HL-60 (cell line): ENCODE measurements around the gene SUV39H1.

Source experiments
- DNase-seq, 2 experiments: peaks; one replicate each; pipeline ENCODE4 v3.0.0-alpha.2; 2010 to 2020; ENCODE audit warnings: low read depth in 1 of 2, low spot score in 1 of 2
- H3K27ac ChIP-seq: fragments of 250-450 bp; sonication (Bioruptor Pico); replicated peaks from 2 replicates; pipeline ENCODE4 v1.5.1; 2020; ENCODE audit warnings: mild to moderate bottlenecking, moderate library complexity
- H3K27me3 ChIP-seq: fragments of 250-450 bp; sonication (Bioruptor Pico); 2 replicates; pipeline ENCODE4 v1.5.1; 2021; ENCODE audit warnings: mild to moderate bottlenecking, moderate library complexity; ENCODE audit not compliant: insufficient read depth, poor library complexity, severe bottlenecking
- H3K4me3 ChIP-seq: replicated peaks from 2 replicates; pipeline ENCODE4 v1.5.1; 2011; ENCODE audit warnings: mild to moderate bottlenecking, control low read depth, low read length; ENCODE audit not compliant: insufficient read depth
- GABPA ChIP-seq: IDR thresholded peaks from 2 replicates; pipeline ENCODE4 v1.6.1; 2012; ENCODE audit warnings: low read depth
- POLR2AphosphoS5 ChIP-seq: IDR thresholded peaks from 2 replicates; pipeline ENCODE4 v1.6.1; 2012; ENCODE audit warnings: low read depth
- SPI1 ChIP-seq: IDR thresholded peaks from 2 replicates; pipeline ENCODE4 v1.6.1; 2012; ENCODE audit warnings: low read depth, mild to moderate bottlenecking, borderline replicate concordance
- TF ChIP-seq, protein P1 (sequence below): IDR thresholded peaks from one replicate; pipeline ENCODE4 v1.5.1; 2011; ENCODE audit warnings: low read length, control low read depth, inconsistent platforms; ENCODE audit not compliant: insufficient read depth
- TF ChIP-seq, protein P2 (sequence below): IDR thresholded peaks from 2 replicates; pipeline ENCODE4 v1.6.1; 2012; ENCODE audit warnings: low read depth; ENCODE audit not compliant: insufficient replicate concordance

The SUV39H1 gene

DNA sequence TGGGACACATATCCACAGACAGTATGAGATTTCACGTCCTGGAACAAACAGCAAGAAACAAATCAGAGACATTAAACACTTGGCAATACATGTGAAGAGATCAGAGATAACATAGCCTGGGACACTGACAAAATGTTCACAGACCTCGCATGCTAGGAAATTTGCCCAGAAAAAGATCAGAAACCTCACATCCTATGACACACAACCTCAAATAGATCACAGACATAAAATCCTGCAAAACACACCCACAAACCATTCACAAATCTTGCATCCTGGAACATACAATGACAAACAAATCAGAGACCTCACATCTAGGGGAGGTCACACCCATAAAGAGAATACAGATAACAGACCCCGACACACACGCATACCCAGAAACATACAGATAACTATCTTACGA lies 18.0 kb downstream of the SUV39H1 start:
- TF ChIP-seq GABPA, result no peak
- TF ChIP-seq, protein P1, sequence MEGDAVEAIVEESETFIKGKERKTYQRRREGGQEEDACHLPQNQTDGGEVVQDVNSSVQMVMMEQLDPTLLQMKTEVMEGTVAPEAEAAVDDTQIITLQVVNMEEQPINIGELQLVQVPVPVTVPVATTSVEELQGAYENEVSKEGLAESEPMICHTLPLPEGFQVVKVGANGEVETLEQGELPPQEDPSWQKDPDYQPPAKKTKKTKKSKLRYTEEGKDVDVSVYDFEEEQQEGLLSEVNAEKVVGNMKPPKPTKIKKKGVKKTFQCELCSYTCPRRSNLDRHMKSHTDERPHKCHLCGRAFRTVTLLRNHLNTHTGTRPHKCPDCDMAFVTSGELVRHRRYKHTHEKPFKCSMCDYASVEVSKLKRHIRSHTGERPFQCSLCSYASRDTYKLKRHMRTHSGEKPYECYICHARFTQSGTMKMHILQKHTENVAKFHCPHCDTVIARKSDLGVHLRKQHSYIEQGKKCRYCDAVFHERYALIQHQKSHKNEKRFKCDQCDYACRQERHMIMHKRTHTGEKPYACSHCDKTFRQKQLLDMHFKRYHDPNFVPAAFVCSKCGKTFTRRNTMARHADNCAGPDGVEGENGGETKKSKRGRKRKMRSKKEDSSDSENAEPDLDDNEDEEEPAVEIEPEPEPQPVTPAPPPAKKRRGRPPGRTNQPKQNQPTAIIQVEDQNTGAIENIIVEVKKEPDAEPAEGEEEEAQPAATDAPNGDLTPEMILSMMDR, result no peak
- TF ChIP-seq, protein P2, sequence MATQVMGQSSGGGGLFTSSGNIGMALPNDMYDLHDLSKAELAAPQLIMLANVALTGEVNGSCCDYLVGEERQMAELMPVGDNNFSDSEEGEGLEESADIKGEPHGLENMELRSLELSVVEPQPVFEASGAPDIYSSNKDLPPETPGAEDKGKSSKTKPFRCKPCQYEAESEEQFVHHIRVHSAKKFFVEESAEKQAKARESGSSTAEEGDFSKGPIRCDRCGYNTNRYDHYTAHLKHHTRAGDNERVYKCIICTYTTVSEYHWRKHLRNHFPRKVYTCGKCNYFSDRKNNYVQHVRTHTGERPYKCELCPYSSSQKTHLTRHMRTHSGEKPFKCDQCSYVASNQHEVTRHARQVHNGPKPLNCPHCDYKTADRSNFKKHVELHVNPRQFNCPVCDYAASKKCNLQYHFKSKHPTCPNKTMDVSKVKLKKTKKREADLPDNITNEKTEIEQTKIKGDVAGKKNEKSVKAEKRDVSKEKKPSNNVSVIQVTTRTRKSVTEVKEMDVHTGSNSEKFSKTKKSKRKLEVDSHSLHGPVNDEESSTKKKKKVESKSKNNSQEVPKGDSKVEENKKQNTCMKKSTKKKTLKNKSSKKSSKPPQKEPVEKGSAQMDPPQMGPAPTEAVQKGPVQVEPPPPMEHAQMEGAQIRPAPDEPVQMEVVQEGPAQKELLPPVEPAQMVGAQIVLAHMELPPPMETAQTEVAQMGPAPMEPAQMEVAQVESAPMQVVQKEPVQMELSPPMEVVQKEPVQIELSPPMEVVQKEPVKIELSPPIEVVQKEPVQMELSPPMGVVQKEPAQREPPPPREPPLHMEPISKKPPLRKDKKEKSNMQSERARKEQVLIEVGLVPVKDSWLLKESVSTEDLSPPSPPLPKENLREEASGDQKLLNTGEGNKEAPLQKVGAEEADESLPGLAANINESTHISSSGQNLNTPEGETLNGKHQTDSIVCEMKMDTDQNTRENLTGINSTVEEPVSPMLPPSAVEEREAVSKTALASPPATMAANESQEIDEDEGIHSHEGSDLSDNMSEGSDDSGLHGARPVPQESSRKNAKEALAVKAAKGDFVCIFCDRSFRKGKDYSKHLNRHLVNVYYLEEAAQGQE, result no peak
- TF ChIP-seq SPI1, result no peak
- Histone ChIP-seq H3K27ac (no peak overlapping the region), H3K27me3 (no peaks in the 10 kb centered on the region), H3K4me3 (no peak overlapping the region)
- no peak for DNase-seq

DNA sequence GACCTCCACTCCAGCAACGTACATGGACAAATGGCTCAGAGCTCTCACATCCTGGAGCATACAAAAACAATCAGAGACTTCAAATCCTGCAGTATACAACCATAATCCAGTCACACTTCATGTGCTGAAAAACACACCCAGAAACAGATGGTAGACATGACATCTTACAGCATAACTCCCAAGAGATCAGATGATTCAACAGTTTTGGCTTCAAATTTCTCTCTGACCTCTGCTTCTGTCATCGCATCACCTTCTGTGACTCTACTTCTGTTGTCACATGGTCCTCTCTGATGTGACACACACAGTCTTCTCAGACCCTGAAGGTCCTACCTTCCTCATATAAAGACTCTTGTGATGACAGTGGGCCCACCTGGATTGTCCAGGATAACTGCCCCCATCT lies 18.5 kb downstream of the SUV39H1 start:
- DNase-seq, result no peak
- Histone ChIP-seq H3K27ac (no peak overlapping the region), H3K27me3 (no peaks in the 10 kb centered on the region), H3K4me3 (no peak overlapping the region)
- no peak for TF ChIP-seq POLR2AphosphoS5
- TF ChIP-seq, protein P2, result no peak
- TF ChIP-seq SPI1, result no peak
- TF ChIP-seq, protein P1, result no peak
- TF ChIP-seq GABPA, result no peak

DNA sequence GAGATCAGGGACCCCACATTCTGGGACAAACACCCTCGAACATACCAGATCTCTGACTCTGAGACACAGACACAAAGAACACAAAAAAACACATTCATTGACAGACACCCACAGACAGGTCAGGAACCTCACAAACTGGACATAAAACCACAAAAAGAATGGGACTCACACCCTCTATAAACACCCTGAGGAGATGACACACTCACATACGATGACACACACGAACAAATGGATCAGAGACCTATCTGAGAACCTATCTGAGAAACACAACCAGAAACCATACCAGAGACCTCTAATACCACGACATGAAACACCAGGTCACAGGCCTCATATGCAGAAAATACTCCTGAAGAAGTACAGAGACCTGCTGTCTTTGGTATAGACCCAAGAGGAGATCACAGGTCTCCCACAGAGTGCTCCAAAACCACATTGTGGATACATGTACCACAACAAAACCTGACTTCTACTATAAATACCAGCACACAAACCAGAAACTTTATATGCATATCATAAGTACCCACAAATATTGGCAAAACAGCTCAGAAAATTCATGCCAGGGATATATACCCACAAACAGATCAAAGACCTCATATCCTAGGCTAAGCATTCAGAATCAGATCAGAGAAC lies 19.5 kb downstream of the SUV39H1 start:
- DNase-seq, result no peak
- no peak overlapping the region for H3K27ac ChIP-seq
- TF ChIP-seq, protein P2, result no peak
- no peak for TF ChIP-seq SPI1
- TF ChIP-seq, protein P1, result no peak
- no peak for TF ChIP-seq GABPA
- TF ChIP-seq POLR2AphosphoS5, result no peak
- H3K27me3 ChIP-seq, result no peaks in the 10 kb centered on the region
- H3K4me3 ChIP-seq, result no peak overlapping the region
